ENCODE measurements around the gene GPANK1.
A peak's percentile ranks its signal among the peaks of the same experiment; 100 is the strongest.

The GPANK1 gene

DNA sequence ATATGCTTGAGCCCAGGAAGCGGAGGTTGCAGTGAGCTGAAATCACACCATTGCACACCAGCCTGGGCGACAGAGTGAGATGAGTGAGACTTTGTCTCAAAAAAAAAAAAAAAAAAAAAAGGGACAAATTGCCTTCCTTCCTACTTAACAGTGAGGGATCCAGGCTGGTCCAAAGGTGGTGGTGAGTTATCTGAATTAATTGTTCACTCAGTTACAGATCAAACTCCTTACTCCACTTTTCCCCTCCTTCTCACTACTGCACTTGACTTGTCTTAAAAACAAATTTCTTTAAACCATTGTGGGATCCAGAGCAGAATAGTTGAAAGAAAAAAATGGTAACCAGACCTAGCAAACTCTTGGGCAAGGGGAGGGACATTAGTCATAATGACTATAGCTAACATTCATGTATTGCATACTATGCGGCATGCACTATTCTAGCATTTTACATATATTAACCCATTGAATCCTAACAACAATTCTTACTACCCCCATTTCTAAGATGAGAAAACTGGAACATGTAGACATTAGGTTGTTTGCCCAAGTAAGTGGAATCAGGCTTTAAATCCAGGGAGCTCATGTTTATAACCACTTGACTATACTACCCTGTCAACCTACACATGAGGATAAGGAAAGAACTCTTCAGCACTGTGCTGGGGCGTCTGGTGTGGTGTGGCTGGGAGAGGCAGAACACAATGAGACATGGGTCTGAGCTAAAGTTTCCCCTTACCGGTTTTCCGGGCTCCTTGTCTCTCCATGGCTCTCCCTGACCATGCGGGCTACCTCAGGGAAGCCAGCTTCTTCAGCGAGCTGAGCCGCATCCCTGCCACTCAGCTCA lies 1.5 kb downstream of the GPANK1 start:
- no peak for FAIRE-seq
- no peak for DNase-seq (ENCODE audit: low spot score)

GRCh38 chr6:31662124-31662723 lies 2.6 kb downstream of the GPANK1 start:
- no peak for FAIRE-seq
- DNase-seq (ENCODE audit: low spot score) = no peak

DNA sequence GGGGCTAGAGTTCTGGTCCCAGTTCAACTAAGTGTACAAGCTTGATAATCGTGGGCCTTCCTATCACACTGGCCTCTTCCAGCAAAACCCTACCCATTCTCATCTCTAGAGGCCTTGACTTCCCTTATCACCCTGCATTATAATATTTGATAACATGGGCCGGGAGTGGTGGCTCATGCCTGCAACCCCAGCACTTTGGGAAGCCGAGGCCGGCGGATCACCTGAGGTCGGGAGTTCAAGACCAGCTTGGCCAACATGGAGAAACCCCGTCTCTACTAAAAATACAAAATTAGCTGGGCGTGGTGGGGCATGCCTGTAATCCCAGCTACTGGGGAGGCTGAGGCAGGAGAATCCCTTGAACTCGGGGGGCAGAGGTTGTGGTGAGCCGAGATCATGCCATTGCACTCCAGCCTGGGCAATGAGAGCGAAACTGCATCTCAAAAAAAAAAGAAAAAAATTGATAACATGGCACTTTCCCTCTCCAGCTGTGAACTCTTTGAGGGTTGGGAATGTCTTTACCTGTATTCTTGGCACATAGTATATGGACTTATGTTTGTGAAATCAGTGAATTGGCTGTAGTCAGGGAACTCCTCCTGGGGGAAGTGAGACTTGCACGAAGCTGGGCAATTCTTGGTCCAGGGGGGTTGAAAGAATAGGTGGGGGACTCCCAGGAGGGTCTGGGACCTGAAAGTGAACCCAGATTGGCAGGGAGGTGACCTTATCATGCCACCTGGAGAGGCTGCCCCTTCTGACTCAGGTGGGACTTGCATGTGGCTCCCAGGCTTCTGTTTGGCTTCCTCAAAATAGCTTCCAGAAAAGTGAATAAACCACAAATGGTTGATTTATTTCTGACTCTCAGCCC lies 3.3 kb downstream of the GPANK1 start:
- no peak for FAIRE-seq
- no peak for DNase-seq (ENCODE audit: low spot score)

- DNase-seq (ENCODE audit: low spot score) (peak; percentile 58), FAIRE-seq (no peak)
These were observed 4.2 kb downstream of the GPANK1 start, which contains the start of gene C6orf47 for GRCh38 chr6:31660381-31661261. C6orf47 (minus strand) TSS chr6:31660778; CDS start chr6:31659947, 831 bp downstream.

- FAIRE-seq (no peak), DNase-seq (ENCODE audit: low spot score) (no peak)
These were observed 5.0 kb downstream of the GPANK1 start for GRCh38 chr6:31659649-31660380.

GRCh38 chr6:31658983-31659648 lies 5.7 kb downstream of the GPANK1 start:
- FAIRE-seq = no peak
- no peak for DNase-seq (ENCODE audit: low spot score)

GRCh38 chr6:31658158-31658688 lies 6.6 kb downstream of the GPANK1 start:
- FAIRE-seq = no peak
- DNase-seq (ENCODE audit: low spot score) = no peak

DNA sequence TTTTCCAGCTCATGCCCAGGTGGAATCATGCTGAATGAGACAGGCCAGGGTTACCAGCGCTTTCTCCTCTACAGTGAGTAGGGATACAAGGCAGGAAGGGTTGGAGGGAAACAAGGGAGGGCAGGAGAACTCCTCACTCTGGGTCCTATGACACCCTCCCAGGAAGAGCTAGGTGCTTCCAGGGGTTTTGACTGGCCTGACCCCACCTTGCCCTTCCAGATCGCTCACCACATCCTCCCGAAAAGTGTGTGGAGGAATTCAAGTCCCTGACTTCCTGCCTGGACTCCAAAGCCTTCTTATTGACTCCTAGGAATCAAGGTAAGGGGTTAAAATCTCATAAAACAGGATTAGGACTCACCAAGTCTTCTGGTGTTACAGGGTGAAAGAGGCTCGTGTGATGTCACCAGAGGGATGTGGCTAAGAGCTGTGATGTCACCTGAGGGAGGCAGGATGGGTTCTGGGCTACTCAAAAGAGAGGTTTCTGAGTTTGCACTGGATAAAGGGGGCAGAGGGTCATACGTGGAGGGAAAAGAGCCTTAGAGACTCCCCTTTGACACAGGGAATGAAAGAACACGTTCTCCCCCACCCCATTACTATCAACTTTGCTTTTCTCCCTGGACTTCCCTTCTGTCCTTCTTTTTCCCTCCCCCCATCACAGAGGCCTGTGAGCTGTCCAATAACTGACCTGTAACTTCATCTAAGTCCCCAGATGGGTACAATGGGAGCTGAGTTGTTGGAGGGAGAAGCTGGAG lies 7.2 kb downstream of the GPANK1 start:
- no peak for FAIRE-seq
- no peak for DNase-seq (ENCODE audit: low spot score)

DNA sequence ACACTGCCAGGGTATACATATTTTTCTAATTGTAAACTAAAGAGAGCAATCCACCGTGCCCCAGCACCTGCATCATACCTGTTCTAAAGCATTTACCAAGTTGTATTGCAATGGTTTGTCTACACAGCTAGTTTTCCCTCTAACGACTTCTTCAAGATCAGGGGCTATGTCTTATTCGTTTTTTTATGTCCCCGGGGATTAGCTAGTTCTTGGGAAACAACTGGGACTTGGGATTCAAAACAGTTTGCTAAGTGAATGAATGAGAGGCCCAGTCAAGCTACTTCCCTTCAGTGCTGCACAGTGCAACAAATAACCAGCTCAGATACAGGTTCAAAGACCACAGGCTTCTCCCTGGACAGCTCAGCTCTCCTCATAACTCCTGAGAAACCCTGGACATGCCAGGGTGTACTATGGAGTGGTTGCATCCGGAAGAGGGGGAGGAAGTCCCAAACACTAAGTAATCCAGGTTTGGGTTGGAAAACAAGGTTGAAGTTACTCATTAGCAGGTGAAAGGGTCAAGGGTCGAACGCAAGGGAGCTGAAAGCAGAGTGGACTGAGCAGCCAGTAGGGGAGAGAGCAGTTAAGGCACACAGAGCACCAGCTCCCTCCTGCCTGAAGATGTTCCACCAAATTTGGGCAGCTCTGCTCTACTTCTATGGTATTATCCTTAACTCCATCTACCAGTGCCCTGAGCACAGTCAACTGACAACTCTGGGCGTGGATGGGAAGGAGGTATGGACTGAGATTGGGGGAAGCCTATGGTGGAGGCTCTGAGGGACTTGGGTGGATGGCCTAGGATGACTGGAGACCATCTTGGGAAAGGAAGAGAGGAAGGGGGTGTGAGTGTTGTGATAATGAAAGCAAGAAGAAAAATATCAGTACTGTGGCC lies 9.2 kb downstream of the GPANK1 start, which contains the start of gene APOM:
TSS of gene APOM (plus strand) at position 546 of the 889 bp plus-strand sequence. CDS start at position 619, 73 bp downstream.
- no peak for FAIRE-seq
- no peak for DNase-seq (ENCODE audit: low spot score)

GRCh38 chr6:31654574-31655348 lies 10.0 kb downstream of the GPANK1 start:
- no peak for DNase-seq (ENCODE audit: low spot score)
- FAIRE-seq = no peak

DNA sequence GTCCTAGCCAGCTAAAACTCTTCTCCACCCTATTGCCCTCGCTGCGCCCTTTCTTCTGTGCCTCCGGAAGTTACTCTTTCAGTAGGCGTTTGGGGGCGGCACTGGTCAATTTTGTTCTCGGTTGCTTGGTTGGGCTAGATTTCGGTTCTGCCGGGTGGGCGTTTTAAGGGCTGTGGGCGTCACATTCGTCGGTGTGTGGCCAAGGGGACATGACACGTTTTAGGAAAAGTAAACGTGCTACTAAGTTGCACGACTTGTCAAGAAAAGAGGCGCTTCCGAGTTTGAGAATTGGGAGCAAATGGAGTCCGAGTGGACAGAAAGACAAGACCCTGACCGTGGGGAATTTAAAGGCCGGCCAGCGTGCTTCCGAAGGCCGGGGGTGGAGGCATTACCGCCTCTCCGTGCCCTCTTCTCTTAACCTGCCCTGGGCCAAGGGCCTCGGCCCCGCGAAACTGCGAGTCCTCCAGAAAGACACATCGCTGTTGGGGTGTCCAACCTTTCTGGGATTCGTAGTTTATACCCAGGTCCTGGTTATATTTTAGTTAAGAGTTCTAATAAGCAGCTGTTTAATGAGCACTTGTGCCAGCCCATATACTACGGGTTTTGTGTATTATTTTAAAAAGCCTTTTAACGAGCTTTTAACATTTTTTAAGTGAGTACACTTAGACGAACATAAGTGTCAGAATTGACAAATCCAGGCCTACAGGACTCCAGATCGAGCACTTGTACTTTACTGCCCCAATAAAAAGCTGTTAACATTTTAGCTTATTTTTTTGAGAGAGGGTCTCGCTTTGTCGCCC lies 11.7 kb downstream of the GPANK1 start:
- DNase-seq (ENCODE audit: low spot score) (no peak), FAIRE-seq (peak; percentile 30)

- FAIRE-seq = no peak
- peak; percentile 51 for DNase-seq (ENCODE audit: low spot score)
These were observed 13.1 kb downstream of the GPANK1 start for GRCh38 chr6:31651602-31652191.

DNA sequence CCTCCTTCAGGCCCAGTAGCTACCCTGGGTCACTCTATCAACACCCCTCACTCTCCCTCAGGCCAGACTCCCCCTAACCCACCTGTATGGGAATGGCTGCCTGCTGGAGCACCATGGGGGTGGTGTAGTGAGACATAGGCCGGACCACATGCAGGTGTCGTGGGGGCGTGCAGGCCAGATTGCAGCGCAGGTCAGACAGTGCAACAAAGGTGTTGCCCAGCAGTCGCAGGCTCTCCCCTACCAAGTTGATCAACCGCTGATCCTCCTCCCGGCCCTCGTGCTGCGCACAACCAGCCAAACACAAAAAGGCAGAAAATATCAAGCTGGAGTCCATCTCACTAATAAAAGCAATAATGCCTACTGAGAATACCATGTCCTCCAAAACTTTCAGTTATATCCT lies 19.5 kb downstream of the GPANK1 start:
- FAIRE-seq (no peak), DNase-seq (ENCODE audit: low spot score) (no peak)

GRCh38 chr6:31643818-31644454 lies 20.9 kb downstream of the GPANK1 start:
- FAIRE-seq (no peak), DNase-seq (ENCODE audit: low spot score) (no peak)
